Measurements from ENCODE around the gene VTI1A.

GRCh38 chr10:112848868-112849430, 401.9 kb downstream of the VTI1A start:
- TF ChIP-seq CTCF (IDR thresholded peaks at IDR 0.05; ENCODE audit: low read depth, low read length, missing input control) (no peak), REST (IDR thresholded peaks at IDR 0.05) (no peak), ZBTB33 (IDR thresholded peaks at IDR 0.05) (no peak), TAF1 (conservative IDR thresholded peaks at IDR 0.05) (no peak), RAD21 (IDR thresholded peaks at IDR 0.05) (peak in 1 of 2 donors; percentile 32), RXRA (IDR thresholded peaks at IDR 0.05) (peak; percentile 19 to 22), ATF3 (IDR thresholded peaks at IDR 0.05) (no peak), GABPA (IDR thresholded peaks at IDR 0.05 in 1 of 2, conservative IDR thresholded peaks at IDR 0.05 in 1 of 2) (no peak), FOXA1 (IDR thresholded peaks at IDR 0.05) (no peak)

All from liver (tissue), 3 donors.